ENCODE measurements around the gene UGT1A7. TPM values are rescaled to one million over a fixed set of nuclear protein-coding genes. Genes with fewer than 3 reads are reported as not detected.

UGT1A7 gene
- total RNA-seq, 1 experiment from 2014 or later = not detected

DNA sequence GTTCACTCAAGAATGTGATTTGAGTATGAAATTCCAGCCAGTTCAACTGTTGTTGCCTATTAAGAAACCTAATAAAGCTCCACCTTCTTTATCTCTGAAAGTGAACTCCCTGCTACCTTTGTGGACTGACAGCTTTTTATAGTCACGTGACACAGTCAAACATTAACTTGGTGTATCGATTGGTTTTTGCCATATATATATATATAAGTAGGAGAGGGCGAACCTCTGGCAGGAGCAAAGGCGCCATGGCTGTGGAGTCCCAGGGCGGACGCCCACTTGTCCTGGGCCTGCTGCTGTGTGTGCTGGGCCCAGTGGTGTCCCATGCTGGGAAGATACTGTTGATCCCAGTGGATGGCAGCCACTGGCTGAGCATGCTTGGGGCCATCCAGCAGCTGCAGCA lies 78.3 kb downstream of the UGT1A7 start, which contains the start of gene UGT1A1:
Gene UGT1A1 (plus strand): TSS at position 228 of the 400 bp plus-strand sequence. CDS start 18 bp downstream, at position 246.
- no peak for DNase-seq (ENCODE audit: low spot score)

DNA sequence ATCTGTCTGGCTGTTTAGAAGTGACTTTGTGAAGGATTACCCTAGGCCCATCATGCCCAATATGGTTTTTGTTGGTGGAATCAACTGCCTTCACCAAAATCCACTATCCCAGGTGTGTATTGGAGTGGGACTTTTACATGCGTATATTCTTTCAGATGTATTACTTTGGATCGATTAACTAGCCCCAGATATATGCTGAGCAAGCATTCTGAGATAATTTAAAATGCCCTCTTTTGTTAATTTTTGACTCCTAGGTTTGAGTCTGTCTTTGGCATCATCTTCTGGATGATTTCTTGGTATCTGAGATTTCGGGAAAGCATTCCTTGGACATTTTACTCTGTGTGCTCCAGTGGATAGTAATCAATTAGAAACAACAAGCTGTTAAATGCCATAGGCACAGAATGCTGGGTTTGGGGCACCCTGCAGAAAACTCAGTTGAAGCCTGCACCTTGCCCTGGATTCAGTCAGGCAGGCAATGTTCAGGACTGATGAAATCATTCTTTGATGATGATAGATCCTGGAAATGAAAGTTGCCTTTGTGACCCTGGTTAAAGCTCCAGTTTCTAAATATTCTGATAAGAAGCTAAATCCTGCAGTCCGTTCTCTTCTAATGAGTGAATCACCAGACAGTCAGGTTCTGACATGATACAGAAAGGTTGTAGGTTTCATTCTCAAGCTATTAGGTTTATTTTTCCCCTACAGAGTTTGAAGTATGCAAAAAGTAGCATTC lies 79.5 kb downstream of the UGT1A7 start:
- DNase-seq (ENCODE audit: low spot score) = peak; percentile 36

DNA sequence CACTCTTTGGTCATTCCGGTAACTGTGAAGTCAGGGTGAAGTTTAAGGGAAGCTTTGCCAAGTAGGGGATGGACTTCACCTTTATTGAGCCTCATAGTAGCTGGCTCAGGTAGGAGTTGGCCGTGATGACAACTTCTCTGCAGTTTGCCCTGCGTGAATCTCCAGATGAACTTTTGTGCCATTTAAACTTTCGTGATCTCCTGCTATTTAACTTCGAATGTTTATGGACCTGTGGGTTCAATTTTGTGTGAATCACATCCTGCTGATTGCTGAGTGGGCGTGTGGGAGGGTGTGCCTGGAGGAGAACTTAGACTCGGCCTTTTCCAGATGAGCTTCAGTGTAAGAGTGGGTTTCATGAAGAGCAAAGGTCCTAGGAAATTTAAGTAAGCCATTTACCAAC lies 82.6 kb downstream of the UGT1A7 start:
- DNase-seq (ENCODE audit: low spot score) = peak; percentile 96

DNA sequence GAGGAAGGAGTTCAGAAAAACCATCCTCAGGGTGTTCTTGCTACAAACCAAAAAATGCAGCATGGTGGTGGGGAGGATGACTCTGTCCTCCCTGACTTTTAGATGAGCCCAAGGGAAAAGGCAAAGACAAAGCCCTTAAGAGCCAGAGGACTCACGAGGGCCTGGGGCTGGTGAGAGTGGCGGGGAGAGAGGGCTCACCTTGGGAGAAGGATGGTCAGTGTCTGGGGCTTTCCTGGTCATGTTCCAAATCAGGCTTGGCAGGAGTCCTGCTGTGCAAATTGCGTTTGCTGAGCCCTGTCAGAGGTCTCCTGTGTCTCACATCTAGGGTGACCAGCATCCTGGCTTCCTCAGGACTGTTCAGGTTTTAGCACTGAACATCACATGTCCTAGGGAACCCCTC lies 83.1 kb downstream of the UGT1A7 start:
- DNase-seq (ENCODE audit: low spot score) = peak; percentile 26

DNA sequence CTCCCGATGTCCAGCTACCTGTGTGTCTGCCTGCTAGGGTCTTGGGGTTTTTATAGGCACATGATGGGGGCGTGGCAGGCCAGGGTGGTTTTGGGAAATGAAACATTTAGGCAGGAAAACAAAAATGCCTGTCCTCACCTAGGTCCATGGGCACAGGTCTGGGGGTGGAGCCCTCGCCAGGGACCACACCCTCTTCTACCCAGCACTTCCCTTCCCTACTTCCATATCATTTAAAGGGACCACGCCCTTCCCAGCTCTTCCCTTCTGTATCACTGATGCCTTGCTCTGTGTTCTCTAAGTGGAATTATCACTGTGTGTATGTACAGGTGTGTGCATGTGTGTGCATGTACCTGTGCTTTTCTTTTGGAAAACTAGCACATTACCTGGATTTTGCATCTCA lies 84.7 kb downstream of the UGT1A7 start:
- peak; percentile 29 for DNase-seq (ENCODE audit: low spot score)

DNA sequence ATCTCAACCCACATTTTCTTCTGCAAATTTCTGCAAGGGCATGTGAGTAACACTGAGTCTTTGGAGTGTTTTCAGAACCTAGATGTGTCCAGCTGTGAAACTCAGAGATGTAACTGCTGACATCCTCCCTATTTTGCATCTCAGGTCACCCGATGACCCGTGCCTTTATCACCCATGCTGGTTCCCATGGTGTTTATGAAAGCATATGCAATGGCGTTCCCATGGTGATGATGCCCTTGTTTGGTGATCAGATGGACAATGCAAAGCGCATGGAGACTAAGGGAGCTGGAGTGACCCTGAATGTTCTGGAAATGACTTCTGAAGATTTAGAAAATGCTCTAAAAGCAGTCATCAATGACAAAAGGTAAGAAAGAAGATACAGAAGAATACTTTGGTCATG lies 86.4 kb downstream of the UGT1A7 start:
- DNase-seq (ENCODE audit: low spot score) = no peak

DNA sequence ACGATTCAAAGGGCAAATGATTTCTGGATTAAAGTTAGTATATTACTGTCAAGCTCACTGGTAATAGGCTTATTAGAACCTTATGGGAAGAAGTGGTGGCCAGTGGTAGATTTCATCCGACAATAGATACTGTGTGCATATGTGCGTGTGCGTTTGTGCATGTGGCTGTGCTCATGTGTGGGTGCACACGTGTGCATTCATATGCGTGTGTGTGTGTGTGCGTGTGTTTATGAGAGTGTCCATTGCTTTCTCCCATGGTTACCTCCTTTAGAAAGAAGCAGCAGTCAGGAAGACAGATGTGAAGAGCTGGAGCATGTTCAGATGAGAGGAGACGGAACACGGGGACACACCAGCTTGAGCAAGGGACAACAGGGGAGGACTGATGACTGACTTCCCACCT lies 87.6 kb downstream of the UGT1A7 start:
- no peak for DNase-seq (ENCODE audit: low spot score)

DNA sequence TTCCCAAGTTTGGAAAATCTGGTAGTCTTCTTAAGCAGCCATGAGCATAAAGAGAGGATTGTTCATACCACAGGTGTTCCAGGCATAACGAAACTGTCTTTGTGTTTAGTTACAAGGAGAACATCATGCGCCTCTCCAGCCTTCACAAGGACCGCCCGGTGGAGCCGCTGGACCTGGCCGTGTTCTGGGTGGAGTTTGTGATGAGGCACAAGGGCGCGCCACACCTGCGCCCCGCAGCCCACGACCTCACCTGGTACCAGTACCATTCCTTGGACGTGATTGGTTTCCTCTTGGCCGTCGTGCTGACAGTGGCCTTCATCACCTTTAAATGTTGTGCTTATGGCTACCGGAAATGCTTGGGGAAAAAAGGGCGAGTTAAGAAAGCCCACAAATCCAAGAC lies 90.5 kb downstream of the UGT1A7 start:
- no peak for DNase-seq (ENCODE audit: low spot score)

DNA sequence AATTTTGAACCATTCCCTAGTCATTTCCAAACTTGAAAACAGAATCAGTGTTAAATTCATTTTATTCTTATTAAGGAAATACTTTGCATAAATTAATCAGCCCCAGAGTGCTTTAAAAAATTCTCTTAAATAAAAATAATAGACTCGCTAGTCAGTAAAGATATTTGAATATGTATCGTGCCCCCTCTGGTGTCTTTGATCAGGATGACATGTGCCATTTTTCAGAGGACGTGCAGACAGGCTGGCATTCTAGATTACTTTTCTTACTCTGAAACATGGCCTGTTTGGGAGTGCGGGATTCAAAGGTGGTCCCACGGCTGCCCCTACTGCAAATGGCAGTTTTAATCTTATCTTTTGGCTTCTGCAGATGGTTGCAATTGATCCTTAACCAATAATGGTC lies 90.9 kb downstream of the UGT1A7 start:
- no peak for DNase-seq (ENCODE audit: low spot score)

DNA sequence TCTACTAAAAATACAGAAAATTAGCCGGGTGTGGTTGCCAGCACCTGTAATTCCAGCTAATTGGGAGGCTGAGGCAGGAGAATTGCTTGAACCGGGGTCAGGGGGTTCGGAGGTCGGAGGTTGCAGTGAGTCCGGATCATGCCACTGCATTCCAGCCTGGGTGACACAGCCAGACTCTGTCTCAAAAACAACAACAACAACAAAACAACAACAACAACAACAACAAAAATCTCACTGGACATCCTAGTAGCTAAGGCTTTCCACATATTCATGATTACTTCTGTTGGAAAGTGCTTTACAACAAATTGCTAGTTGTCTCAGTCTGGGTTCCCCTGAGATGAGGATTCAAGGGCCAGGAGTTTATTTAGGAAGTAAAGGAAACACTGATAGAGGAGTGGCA lies 92.2 kb downstream of the UGT1A7 start:
- DNase-seq (ENCODE audit: low spot score) = no peak

DNA sequence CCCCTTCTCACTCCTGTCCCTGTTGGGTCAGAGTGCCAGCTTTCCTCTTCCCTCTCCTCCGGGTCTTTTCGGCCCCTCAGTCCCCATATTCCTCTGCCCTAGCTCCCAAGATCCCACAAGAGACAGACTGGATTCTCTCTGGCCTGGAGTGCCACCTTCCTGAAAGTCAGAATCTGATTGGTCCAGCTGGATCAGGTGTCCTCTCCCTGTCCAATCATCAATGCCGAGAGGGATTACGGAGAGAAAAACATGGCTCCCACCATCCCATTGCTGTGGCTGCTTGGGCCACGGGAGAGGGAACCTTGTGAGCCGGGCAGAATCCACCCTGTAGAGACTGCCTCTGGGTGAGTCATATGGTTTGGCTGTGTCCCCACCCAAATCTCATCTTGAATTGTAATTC lies 93.7 kb downstream of the UGT1A7 start:
- no peak for DNase-seq (ENCODE audit: low spot score)

DNA sequence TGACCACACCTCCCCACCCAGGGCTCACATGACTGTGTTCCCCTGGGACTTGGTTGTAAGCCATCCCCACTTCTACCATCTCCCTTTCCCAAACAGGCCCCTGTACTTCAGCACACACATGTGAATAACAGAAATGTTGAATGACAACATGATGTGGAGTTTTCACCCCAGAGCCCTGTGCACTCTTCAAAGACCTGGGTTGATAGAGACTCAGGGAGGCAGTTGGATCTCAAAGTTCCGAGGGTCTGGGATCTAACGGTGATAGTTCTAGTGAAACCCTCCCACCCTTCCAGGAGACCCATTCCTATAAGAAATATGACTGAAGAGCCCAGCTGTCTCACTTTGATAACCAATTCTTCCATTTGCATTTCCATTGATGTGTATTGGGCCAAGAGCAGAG lies 96.3 kb downstream of the UGT1A7 start, which contains the start of gene MROH2A:
Gene MROH2A (plus strand): TSS at position 301 of the 400 bp plus-strand sequence. CDS start 1,029 bp downstream, outside the sequence.
- DNase-seq (ENCODE audit: low spot score) = no peak

DNA sequence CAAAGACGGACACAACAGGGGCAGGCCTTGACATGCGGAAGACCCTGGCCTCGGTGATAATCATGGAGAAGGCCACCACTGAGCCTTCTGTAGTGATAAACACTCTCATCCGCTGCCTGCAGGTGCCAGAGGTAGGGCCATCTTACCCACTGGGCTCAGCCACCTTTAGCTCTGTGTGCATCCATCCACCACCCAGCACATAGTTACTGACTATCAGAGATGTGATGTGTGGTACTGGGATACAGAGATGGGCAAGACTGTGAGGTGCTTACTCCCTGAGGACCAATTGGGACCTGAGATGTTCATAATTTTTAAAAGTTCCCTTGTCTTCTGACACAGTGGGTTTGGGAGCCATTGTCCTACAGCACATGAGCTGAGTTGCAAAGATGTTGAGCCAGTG lies 98.0 kb downstream of the UGT1A7 start:
- no peak for DNase-seq (ENCODE audit: low spot score)

DNA sequence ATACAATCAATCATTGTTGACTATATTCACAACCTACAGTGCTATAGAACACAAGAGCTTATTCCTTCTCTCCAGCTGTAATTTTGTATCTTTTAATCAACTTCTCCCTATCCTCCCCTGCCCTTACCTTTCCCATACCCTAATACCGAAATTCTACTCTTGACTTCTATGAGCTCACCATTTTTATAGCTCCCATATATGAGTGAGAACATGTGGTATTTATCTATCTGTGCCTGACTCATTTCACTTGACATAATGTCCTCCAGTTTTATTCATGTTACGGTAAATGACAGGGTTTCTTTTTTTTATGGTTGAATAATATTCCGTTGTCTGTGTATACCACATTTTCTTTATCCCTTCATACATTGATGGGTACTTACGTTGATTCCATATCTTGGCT lies 99.1 kb downstream of the UGT1A7 start:
- no peak for DNase-seq (ENCODE audit: low spot score)

DNA sequence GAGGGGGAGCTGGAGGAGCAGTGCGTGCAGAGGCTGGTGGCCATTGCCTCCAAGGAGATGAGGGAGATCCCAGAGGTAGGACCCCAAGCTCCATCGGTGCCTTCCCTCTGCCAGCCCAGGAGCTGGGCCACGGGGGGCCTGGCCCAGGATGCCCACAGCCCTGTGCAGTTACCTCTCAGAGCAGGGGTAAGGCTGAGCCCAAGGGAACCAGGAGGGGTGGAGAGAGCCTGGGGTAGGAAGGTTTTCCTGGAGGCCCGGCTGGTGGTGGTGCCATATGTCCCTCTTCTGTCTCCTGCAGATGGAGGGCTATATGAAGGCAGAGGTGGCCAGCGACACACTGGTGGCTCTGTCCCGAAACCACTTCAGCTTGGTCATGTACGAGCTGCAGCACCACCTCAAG lies 107.9 kb downstream of the UGT1A7 start:
- DNase-seq (ENCODE audit: low spot score) = no peak

DNA sequence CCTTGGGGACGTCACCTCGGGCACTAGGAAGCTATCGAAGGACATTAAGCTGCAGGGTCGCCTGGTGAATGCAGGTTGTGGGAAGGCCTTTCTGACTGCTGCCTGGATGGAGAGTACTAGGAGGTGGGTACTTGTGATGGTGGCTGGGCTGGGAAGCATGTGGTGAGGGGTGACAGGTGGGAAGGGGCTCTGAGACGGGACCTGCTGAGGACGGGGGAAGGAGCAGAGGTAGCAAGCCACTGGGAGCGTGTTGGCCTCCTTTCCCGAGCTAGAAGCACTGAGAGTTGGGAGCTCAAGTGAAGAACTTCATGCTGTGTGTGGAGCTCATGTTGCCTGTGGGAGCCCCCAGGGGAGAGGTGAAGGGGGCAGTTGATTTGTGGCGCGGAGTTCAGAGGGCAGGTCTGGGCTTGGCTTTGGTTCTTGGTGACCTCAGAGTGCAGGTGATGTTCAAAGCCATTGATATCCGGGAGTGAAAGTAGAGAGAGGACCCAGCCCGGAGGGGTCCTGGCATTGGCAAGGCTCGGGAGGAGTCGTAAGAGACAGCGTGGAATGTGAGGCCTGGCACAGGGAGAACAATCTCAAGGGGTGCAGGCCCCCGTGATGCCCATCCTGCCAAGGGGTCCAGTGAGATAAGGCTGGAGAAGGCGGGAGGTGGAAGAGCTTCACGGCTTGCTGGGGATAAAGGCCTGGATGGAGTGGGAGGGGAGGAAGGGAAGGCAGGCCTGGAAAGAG lies 109.6 kb downstream of the UGT1A7 start:
- no peak for DNase-seq (ENCODE audit: low spot score)

DNA sequence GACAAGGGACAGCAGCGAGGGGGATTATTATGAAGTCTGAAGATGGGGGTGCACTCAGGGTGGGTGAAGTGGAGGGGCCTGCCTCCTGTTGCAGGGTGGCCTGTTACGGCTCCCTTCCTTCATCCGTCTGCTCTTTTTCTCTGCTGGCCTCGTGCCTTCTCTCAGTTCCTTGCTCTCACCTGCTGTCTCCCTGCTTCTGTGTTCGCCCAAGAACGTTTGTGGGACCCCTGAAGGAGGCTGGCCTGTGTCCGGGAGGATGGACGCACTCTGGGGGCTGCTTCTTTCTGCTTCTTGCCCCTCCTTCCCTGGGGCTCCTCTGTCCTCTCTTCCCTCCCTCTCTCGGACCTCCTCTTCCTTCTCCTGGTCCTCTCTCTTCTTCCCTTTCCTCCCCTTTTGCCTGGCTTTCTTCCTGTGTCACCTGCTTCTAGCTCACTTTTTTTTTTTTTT lies 110.2 kb downstream of the UGT1A7 start:
- DNase-seq (ENCODE audit: low spot score) = no peak

DNA sequence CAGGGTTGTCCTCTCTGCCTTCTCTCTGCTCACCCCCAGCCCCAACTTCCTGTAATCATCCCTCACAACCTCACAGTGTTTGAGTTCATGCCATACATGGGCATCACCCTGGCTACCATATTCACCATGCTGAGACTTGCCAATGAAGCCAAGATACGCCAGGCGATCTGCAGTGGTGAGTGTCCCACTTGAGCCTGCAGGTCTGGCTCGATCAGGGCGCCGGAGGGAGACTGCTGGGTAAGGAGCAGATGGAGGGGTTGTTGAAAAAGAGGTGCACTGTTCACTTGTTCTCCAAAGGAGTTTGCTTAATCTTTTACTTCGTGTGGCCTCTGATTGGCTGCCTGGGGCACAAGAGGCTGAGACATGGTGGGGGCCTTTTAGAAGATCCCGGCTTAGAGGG lies 111.0 kb downstream of the UGT1A7 start:
- no peak for DNase-seq (ENCODE audit: low spot score)

DNA sequence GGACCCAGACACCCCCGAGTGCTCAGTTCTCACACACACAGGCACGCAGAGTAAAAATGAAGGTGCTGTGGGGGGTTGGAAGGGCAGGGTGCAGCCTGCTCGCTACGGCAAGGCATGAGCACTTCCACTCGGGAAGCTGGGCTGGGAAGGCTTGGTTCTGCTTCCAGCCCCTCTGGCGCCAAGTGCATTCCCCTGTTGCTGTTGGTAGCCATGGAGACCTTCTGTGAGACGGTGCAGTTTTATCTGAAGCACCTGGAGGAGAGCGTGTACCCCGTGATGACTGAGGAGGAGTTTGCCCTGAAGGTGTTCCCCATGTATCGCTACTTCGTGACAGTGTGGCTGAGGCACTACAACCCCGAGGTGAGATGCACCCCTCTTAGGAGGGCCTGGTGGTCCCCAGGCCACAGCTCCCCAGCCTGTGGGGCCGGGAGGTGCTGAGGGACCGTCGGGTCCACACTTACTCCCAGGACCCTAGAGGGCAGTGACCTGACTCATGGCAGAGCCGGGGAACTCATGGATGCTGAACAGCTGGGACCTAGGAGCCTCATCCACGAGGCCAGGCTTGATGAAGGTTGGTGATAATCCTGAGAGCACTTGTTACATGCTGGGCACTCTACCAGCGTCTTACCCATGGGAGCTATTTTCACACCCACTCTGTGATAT lies 111.9 kb downstream of the UGT1A7 start:
- DNase-seq (ENCODE audit: low spot score) = no peak

DNA sequence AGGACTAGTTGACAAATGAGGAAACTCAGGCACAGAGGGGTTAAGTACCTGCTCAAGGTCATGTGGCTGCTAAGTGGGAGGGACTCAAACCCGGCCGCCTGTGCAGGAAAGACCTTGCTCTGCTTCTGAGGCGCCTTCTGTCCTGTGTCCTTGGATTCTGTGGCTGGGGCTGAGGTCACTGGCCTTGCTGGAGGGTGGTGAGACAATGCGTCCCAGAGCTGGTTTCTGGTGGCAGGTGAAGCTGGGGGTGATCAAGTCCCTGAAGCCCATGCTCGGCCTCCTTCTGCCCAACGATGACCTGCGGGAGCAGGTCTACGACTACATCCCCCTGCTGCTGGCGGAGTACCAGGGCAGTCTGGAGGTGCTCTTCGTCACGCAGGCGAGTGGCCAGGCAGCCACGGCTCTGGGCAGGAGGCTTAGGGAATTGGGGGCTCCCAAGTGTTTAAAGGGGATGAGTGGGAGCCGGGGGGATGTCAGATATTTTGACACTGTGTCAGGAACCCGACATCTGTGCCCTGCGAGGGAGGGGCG lies 112.5 kb downstream of the UGT1A7 start:
- DNase-seq (ENCODE audit: low spot score) = no peak

DNA sequence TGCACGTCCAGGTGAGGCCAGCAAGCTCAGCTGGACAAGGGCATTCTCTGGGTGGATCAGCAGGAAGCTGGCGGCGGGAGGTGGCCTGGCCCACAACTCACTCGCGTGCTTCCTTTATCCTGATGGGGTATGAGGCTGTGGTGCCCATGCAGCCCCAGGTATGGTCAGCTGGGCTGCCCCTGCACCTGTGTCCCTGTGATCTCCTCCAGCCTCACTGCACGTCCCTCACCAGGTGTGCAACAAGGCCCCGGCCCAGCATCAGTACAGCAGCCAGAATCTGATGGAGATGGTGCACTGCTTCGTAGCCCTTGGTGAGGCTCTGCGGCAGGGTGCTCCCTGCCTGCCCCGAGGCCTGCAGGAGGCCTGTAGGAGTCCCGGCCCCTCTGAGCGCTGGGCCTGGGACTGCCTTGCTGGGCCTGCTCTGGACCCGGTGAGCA lies 114.1 kb downstream of the UGT1A7 start:
- DNase-seq (ENCODE audit: low spot score) = no peak

DNA sequence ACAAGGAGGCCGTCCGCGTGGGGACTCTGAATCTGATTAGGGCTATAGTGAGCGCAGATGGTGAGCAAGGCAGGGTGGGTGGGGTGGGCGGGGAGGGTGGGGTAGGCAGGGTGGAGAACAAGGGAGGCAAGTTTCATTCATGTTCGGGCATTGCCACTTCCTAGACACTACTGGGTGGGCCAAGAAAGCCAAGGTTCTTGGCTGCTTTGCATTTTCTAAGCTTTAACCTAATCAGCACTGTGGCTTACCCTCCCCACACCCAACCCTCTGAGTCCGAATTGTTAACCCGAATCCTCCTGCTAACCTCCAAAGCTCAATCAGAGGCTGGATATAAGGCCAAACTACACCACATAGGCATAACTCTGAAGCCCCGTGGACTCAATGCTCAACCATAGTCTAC lies 114.6 kb downstream of the UGT1A7 start:
- DNase-seq (ENCODE audit: low spot score) = no peak
